H9 (cell line): ENCODE measurements around the gene ELFN2. TPM values are rescaled to one million over a fixed set of nuclear protein-coding genes. Genes with fewer than 3 reads are reported as not detected.

Experiments used
- DNase-seq: peaks from one replicate; pipeline ENCODE4 v3.0.0-alpha.2; 2017
- H2AFZ ChIP-seq: one replicate; pipeline ENCODE4 v1.6.1; 2013; ENCODE audit warnings: mild to moderate bottlenecking, low read length, control low read depth, moderate library complexity
- H2AK5ac ChIP-seq: 2 replicates; pipeline ENCODE4 v1.6.1; 2013; ENCODE audit warnings: low read length, control low read depth, mixed read lengths; ENCODE audit not compliant: insufficient read length
- H2BK120ac ChIP-seq: one replicate; pipeline ENCODE4 v1.6.1; 2013; ENCODE audit warnings: low read depth, mild to moderate bottlenecking, low read length, control low read depth, inconsistent platforms; ENCODE audit not compliant: poor library complexity, severe bottlenecking
- H2BK12ac ChIP-seq: 2 replicates; pipeline ENCODE4 v1.6.1; 2013; ENCODE audit warnings: low read length, control low read depth, mixed read lengths, low read depth; ENCODE audit not compliant: insufficient read length
- H2BK15ac ChIP-seq: 2 replicates; pipeline ENCODE4 v1.6.1; 2013; ENCODE audit warnings: low read depth, low read length, control low read depth
- H2BK20ac ChIP-seq: one replicate; pipeline ENCODE4 v1.6.1; 2013; ENCODE audit warnings: low read depth, mild to moderate bottlenecking, low read length, control low read depth, inconsistent platforms; ENCODE audit not compliant: poor library complexity, severe bottlenecking
- H2BK5ac ChIP-seq: 2 replicates; pipeline ENCODE4 v1.6.1; 2013; ENCODE audit warnings: low read length, control low read depth, mixed read lengths; ENCODE audit not compliant: insufficient read length
- H3K14ac ChIP-seq: 2 replicates; pipeline ENCODE4 v1.6.1; 2013; ENCODE audit warnings: low read length, control low read depth; ENCODE audit not compliant: insufficient read depth
- H3K18ac ChIP-seq: 2 replicates; pipeline ENCODE4 v1.6.1; 2013; ENCODE audit warnings: low read depth, mild to moderate bottlenecking, mixed read lengths, low read length, control low read depth; ENCODE audit not compliant: insufficient read length
- H3K23ac ChIP-seq: 2 replicates; pipeline ENCODE4 v1.6.1; 2013; ENCODE audit warnings: low read length, control low read depth, mixed read lengths, low read depth; ENCODE audit not compliant: insufficient read length
- H3K23me2 ChIP-seq: 2 replicates; pipeline ENCODE4 v1.6.1; 2013; ENCODE audit warnings: low read depth, mild to moderate bottlenecking, mixed read lengths, low read length, control low read depth; ENCODE audit not compliant: insufficient read length, poor library complexity, severe bottlenecking
- H3K27ac ChIP-seq: 2 replicates; pipeline ENCODE4 v1.5.1; 2013; ENCODE audit warnings: low read length, control low read depth, mixed read lengths, low read depth; ENCODE audit not compliant: insufficient read length
- H3K27me3 ChIP-seq: 2 replicates; pipeline ENCODE4 v1.6.1; 2013; ENCODE audit warnings: low read length, control low read depth, inconsistent platforms; ENCODE audit not compliant: insufficient read depth
- H3K4ac ChIP-seq: 2 replicates; pipeline ENCODE4 v1.6.1; 2013; ENCODE audit warnings: low read depth, mild to moderate bottlenecking, control low read depth, inconsistent platforms, low read length, moderate library complexity
- H3K4me1 ChIP-seq: 2 replicates; pipeline ENCODE4 v1.6.1; 2013; ENCODE audit warnings: low read length, control low read depth, inconsistent platforms; ENCODE audit not compliant: insufficient read depth
- H3K4me2 ChIP-seq: 2 replicates; pipeline ENCODE4 v1.6.1; 2013; ENCODE audit warnings: low read length, control low read depth, mixed read lengths; ENCODE audit not compliant: insufficient read length, insufficient read depth
- H3K56ac ChIP-seq: 2 replicates; pipeline ENCODE4 v1.6.1; 2013; ENCODE audit warnings: low read depth, mild to moderate bottlenecking, mixed read lengths, low read length, control low read depth; ENCODE audit not compliant: insufficient read length
- H3K79me1 ChIP-seq: 2 replicates; pipeline ENCODE4 v1.6.1; 2013; ENCODE audit warnings: low read depth, mild to moderate bottlenecking, moderate library complexity, low read length, control low read depth, inconsistent platforms; ENCODE audit not compliant: insufficient read depth, poor library complexity, severe bottlenecking
- H3K79me2 ChIP-seq: 2 replicates; pipeline ENCODE4 v1.6.1; 2013; ENCODE audit warnings: low read length, control low read depth, inconsistent platforms; ENCODE audit not compliant: insufficient read depth
- H3K9ac ChIP-seq: 2 replicates; pipeline ENCODE4 v1.6.1; 2013; ENCODE audit warnings: low read length, control low read depth, mixed read lengths; ENCODE audit not compliant: insufficient read length; ENCODE audit errors: extremely low read depth
- H3K9me3 ChIP-seq: one replicate; pipeline ENCODE4 v1.6.1; 2013; ENCODE audit warnings: low read depth, low read length, inconsistent platforms; ENCODE audit not compliant: control insufficient read depth
- H3T11ph ChIP-seq: one replicate; pipeline ENCODE4 v1.6.1; 2013; ENCODE audit warnings: mild to moderate bottlenecking, low read length, control low read depth, inconsistent platforms
- H4K20me1 ChIP-seq: one replicate; pipeline ENCODE4 v1.6.1; 2013; ENCODE audit not compliant: control insufficient read depth, insufficient read length, insufficient read depth
- H4K5ac ChIP-seq: 2 replicates; pipeline ENCODE4 v1.6.1; 2013; ENCODE audit warnings: low read depth, mild to moderate bottlenecking, mixed read lengths, low read length, control low read depth; ENCODE audit not compliant: insufficient read length
- H4K8ac ChIP-seq: replicated peaks from 2 replicates; pipeline ENCODE4 v1.6.1; 2013; ENCODE audit warnings: low read length, control low read depth, mixed read lengths, low read depth; ENCODE audit not compliant: insufficient read length
- H4K91ac ChIP-seq: 2 replicates; pipeline ENCODE4 v1.6.1; 2013; ENCODE audit warnings: low read depth, mild to moderate bottlenecking, moderate library complexity, mixed read lengths, low read length, control low read depth; ENCODE audit not compliant: insufficient read length
- H3K27ac Mint-ChIP-seq, 3 experiments: 2 replicates in 2 of 3; 3 replicates in 1 of 3; pipeline ENCODE4 v1.8.0; 2020 to 2021; ENCODE audit warnings: mixed read lengths in 3 of 3, mild to moderate bottlenecking in 1 of 3, moderate library complexity in 1 of 3
- H3K27me3 Mint-ChIP-seq: 2 replicates; pipeline ENCODE4 v1.8.0; 2021; ENCODE audit warnings: low read depth, mild to moderate bottlenecking, moderate library complexity, mixed read lengths
- H3K36me3 Mint-ChIP-seq, 3 experiments: 2 replicates in 2 of 3; 3 replicates in 1 of 3; pipeline ENCODE4 v1.8.0; 2020 to 2021; ENCODE audit warnings: low read depth in 3 of 3, mixed read lengths in 3 of 3; ENCODE audit not compliant: insufficient read depth in 1 of 3
- H3K4me1 Mint-ChIP-seq, 2 experiments: 2 replicates each; pipeline ENCODE4 v1.8.0; 2020; ENCODE audit warnings: mixed read lengths in 2 of 2
- H3K4me3 Mint-ChIP-seq, 2 experiments: 2 replicates in 1 of 2; 3 replicates in 1 of 2; pipeline ENCODE4 v1.8.0; 2020 to 2021; ENCODE audit warnings: mild to moderate bottlenecking in 2 of 2, mixed read lengths in 2 of 2, moderate library complexity in 1 of 2
- H3K9me3 Mint-ChIP-seq, 2 experiments: 2 replicates in 1 of 2; 3 replicates in 1 of 2; pipeline ENCODE4 v1.8.0; 2020; ENCODE audit warnings: mild to moderate bottlenecking in 2 of 2, mixed read lengths in 2 of 2, moderate library complexity in 1 of 2
- WGBS: extraction: QIAGEN DNeasy Blood & Tissue Kit; methylation state at CpG from one replicate; pipeline ENCODE4 v1.1.7; 2013; ENCODE audit warnings: missing lambda C conversion rate, low lambda C conversion rate, mixed read lengths; ENCODE audit not compliant: insufficient read length; ENCODE audit errors: extremely low coverage; 5-methylcytosine and 5-hydroxymethylcytosine counted together
- total RNA-seq: library from RNA; stranded (reverse); gene quantifications from 2 replicates; pipeline ENCODE4 v1.2.1, GENCODE V29; 2021
- TF ChIP-seq, protein P1 (sequence below): fragments of 200-600 bp; sonication (generic); conservative IDR thresholded peaks from 3 replicates; pipeline ENCODE4 v1.8.0; 2021; ENCODE audit warnings: antibody characterized with exemption, mild to moderate bottlenecking

Gene ELFN2
- total RNA-seq, 1 experiment from 2014 or later, result 0.70 TPM

DNA sequence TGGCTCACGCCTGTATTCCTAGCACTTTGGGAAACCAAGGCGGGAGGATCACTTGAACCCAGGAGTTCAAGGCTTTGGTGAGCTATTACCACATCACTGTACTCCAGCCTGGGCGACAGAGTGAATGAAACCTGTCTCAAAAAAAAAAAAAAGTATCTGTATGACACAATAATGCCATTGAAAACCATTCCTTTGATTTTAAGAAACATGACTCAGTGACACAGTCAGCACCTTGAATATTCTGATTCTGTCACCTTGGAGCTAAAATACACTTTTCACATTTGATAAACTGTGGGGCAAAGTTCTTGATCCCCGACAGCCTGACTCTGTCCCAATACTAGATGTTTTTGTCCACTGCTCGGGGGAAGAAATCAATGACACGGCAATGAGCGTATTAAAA is 16.7 kb upstream of the ELFN2 start:
- no peak overlapping the region for H3K56ac ChIP-seq
- H2BK20ac ChIP-seq, result no peak overlapping the region
- H3K4me1 ChIP-seq, result no peaks in the 10 kb centered on the region
- no peaks in the 10 kb centered on the region for H3K23me2 ChIP-seq
- H3K27ac ChIP-seq, result no peak overlapping the region
- H2BK15ac ChIP-seq, result no peak overlapping the region
- no peaks in the 10 kb centered on the region for H3K27me3 ChIP-seq
- TF ChIP-seq, protein P1, sequence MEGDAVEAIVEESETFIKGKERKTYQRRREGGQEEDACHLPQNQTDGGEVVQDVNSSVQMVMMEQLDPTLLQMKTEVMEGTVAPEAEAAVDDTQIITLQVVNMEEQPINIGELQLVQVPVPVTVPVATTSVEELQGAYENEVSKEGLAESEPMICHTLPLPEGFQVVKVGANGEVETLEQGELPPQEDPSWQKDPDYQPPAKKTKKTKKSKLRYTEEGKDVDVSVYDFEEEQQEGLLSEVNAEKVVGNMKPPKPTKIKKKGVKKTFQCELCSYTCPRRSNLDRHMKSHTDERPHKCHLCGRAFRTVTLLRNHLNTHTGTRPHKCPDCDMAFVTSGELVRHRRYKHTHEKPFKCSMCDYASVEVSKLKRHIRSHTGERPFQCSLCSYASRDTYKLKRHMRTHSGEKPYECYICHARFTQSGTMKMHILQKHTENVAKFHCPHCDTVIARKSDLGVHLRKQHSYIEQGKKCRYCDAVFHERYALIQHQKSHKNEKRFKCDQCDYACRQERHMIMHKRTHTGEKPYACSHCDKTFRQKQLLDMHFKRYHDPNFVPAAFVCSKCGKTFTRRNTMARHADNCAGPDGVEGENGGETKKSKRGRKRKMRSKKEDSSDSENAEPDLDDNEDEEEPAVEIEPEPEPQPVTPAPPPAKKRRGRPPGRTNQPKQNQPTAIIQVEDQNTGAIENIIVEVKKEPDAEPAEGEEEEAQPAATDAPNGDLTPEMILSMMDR, result no peak
- no peak overlapping the region for H2AK5ac ChIP-seq
- H2BK12ac ChIP-seq, result no peak overlapping the region
- no peak overlapping the region for H3K18ac ChIP-seq
- no peak overlapping the region for H2AFZ ChIP-seq
- H3K9ac ChIP-seq, result no peak overlapping the region
- no peaks in the 10 kb centered on the region for H3K79me2 ChIP-seq
- no peak overlapping the region for H3K4me3 Mint-ChIP-seq
- H2BK120ac ChIP-seq, result no peak overlapping the region
- H3K14ac ChIP-seq, result no peak overlapping the region
- no peaks in the 10 kb centered on the region for H3K9me3 ChIP-seq
- H3K27me3 Mint-ChIP-seq, result peaks cover 41% of the 10 kb centered on the region
- WGBS, result no CpG with 5 or more reads among the region's 7 CpGs
- H3K79me1 ChIP-seq, result no peaks in the 10 kb centered on the region
- no peak overlapping the region for H3K4ac ChIP-seq
- no peak for DNase-seq
- no peak overlapping the region for H4K91ac ChIP-seq
- no peak overlapping the region for H3K27ac Mint-ChIP-seq
- peaks cover 5% of the 10 kb centered on the region in 2 experiments; a peak in 4 of 5 replicates for H3K9me3 Mint-ChIP-seq
- H4K20me1 ChIP-seq, result no peaks in the 10 kb centered on the region
- H3K4me2 ChIP-seq, result no peak overlapping the region
- H4K8ac ChIP-seq, result no peak overlapping the region
- H4K5ac ChIP-seq, result no peak overlapping the region
- H3K23ac ChIP-seq, result no peak overlapping the region
- H3T11ph ChIP-seq, result no peak overlapping the region
- no peak overlapping the region for H2BK5ac ChIP-seq
- H3K36me3 Mint-ChIP-seq, result peaks cover 0 to 4% (median 3%) of the 10 kb centered on the region in 3 experiments; a peak in 1 of 7 replicates
- peaks cover 2% of the 10 kb centered on the region in 2 experiments; a peak in 3 of 4 replicates for H3K4me1 Mint-ChIP-seq
